Thyroid gland (tissue), 4 donors: ENCODE measurements around the gene NDUFS4.

Experiments used
- CTCF ChIP-seq, 6 experiments: fragments of 200-600 bp in 3 of 6; fragments of 450-650 bp in 3 of 6; sonication (generic) in 3 of 6; IDR thresholded peaks; one replicate each; pipeline ENCODE4 v1.5.1; 2016 to 2019; ENCODE audit warnings: antibody characterized with exemption in 6 of 6, mild to moderate bottlenecking in 2 of 6, inconsistent platforms in 1 of 6, moderate library complexity in 1 of 6
- POLR2A ChIP-seq, 2 donors: fragments of 450-650 bp; IDR thresholded peaks; one replicate each; pipeline ENCODE4 v1.6.1; 2017; ENCODE audit warnings: antibody characterized with exemption in 2 of 2, mild to moderate bottlenecking in 2 of 2, moderate library complexity in 1 of 2

DNA sequence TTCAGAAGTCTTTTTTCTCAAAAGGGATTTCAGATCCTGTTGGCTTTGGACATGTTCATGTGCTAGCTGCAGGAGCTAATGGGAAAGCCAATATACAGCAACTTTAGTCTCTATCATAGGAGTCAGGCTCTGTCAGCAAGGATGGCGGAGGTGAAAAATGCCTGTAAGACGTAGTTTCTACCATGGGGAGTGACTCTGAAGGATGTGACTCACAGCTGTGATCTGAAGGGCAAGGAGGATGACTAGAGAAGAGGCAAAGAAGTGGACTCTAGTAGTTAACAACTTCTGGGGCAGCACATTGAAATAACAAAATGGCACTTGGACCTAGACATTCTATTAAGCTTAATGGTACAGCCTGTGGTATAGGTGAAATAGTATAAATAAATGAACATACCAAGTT, 3.1 kb upstream of the NDUFS4 start:
- TF ChIP-seq CTCF (IDR thresholded peaks at IDR 0.05) (no peak), POLR2A (IDR thresholded peaks at IDR 0.05) (no peak)
